ENCODE measurements around the gene CYB5B. TPM values are rescaled to one million over a fixed set of nuclear protein-coding genes. Genes with fewer than 3 reads are reported as not detected.
A peak's percentile ranks its signal among the peaks of the same experiment; 100 is the strongest.

CYB5B gene
- total RNA-seq, 5 donors from 2014 or later (not counting 1 experiment from before 2014, with no cell fraction given): 42.9 to 62.0 (median 54.4) TPM

- WGBS (ENCODE audit: insufficient coverage): 80% methylated on average over 1 of the region's 6 CpGs
- POLR2A ChIA-PET: no interaction called here
- Histone ChIP-seq H3K36me3 (ENCODE audit: control insufficient read depth in 2 of 2, extremely low read depth in 1 of 2, insufficient read depth in 1 of 2, low read length in 1 of 2) (peaks cover 0 to 15% of the 10 kb centered on the region in 2 donors), H3K4me1 (ENCODE audit: control insufficient read depth in 1 of 2, extremely low read depth in 1 of 2, insufficient read depth in 2 of 2, low read length in 2 of 2) (peaks cover 2 to 17% of the 10 kb centered on the region in 2 experiments), H3K27me3 (replicated peaks in 1 of 2; ENCODE audit: control insufficient read depth in 2 of 2, extremely low read depth in 1 of 2, insufficient read depth in 2 of 2, low read length in 1 of 2) (no peaks in the 10 kb centered on the region), H3K27ac (ENCODE audit: low read length) (no peak overlapping the region), H3K4me3 (ENCODE audit: control insufficient read depth in 1 of 2, extremely low read depth in 1 of 2, low read length in 1 of 2) (no peak overlapping the region), H3K9me3 (no peaks in the 10 kb centered on the region)
- Mint-ChIP-seq H3K4me1 (peaks cover 15 to 56% (median 47%) of the 10 kb centered on the region in 3 donors), H3K9me3 (no peaks in the 10 kb centered on the region), H3K36me3 (peaks cover 33% of the 10 kb centered on the region), H3K27ac (peak overlapping the region; percentile 90 to 93), H3K27me3 (no peaks in the 10 kb centered on the region), H3K4me3 (no peak overlapping the region)
- no peak for DNase-seq
- CTCF ChIA-PET: no interaction called here
- ATAC-seq (replicated peaks in 1 of 4): no peak
Observed at GRCh38 chr16:69465881-69466280, 41.5 kb downstream of the CYB5B start.

- Histone ChIP-seq H3K36me3 (ENCODE audit: control insufficient read depth in 2 of 2, extremely low read depth in 1 of 2, insufficient read depth in 1 of 2, low read length in 1 of 2) (peaks cover 0 to 15% of the 10 kb centered on the region in 2 donors), H3K9me3 (no peaks in the 10 kb centered on the region), H3K4me1 (ENCODE audit: control insufficient read depth in 1 of 2, extremely low read depth in 1 of 2, insufficient read depth in 2 of 2, low read length in 2 of 2) (peaks cover 2 to 17% of the 10 kb centered on the region in 2 experiments), H3K4me3 (ENCODE audit: control insufficient read depth in 1 of 2, extremely low read depth in 1 of 2, low read length in 1 of 2) (no peak overlapping the region), H3K27ac (ENCODE audit: low read length) (no peak overlapping the region), H3K27me3 (replicated peaks in 1 of 2; ENCODE audit: control insufficient read depth in 2 of 2, extremely low read depth in 1 of 2, insufficient read depth in 2 of 2, low read length in 1 of 2) (no peaks in the 10 kb centered on the region)
- H3K27ac Mint-ChIP-seq: peak overlapping the region; percentile 70 to 76
- no peaks in the 10 kb centered on the region for H3K27me3 Mint-ChIP-seq
- DNase-seq (no peak), ATAC-seq (replicated peaks in 1 of 4) (no peak)
- peaks cover 30% of the 10 kb centered on the region for H3K36me3 Mint-ChIP-seq
- H3K4me1 Mint-ChIP-seq: peaks cover 18 to 60% (median 51%) of the 10 kb centered on the region in 3 donors
- WGBS (ENCODE audit: insufficient coverage): no CpG with 5 or more reads among the region's 2 CpGs
- no peaks in the 10 kb centered on the region for H3K9me3 Mint-ChIP-seq
- no peak overlapping the region for H3K4me3 Mint-ChIP-seq
- ChIA-PET POLR2A (no interaction called here), CTCF (no interaction called here)
Observed at GRCh38 chr16:69466547-69466946, 42.1 kb downstream of the CYB5B start.

DNA sequence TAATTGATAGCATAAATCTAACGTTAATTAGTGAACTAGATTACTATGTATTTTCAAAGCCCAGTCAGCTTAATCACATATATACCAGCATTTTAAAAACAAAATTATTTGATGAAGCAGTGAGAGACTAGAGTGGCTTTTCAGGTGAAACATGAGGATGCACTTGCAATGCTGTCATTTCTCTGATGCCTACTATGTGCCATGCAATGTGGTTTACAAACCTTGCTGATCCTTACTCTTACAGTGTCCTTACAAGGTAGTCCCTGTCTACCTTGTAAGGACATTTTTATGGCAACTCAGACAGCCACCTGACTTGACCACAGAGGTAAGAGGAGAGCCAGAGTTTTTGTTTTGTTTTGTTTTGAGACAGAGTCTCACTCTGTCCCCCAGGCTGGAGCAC lies 42.7 kb downstream of the CYB5B start:
- H3K27ac ChIP-seq (ENCODE audit: low read length): no peak overlapping the region

GRCh38 chr16:69467531-69468204 lies 43.2 kb downstream of the CYB5B start:
- H3K9me3 ChIP-seq: no peaks in the 10 kb centered on the region
- CTCF ChIA-PET: interaction anchor here in 1 of 2 donors (0.7 kb wide), 1 partner anchor 1184 kb away, joined by 3 read pairs; no protein-coding TSS in a partner anchor
- H3K4me3 ChIP-seq (ENCODE audit: control insufficient read depth in 1 of 2, extremely low read depth in 1 of 2, low read length in 1 of 2): no peak overlapping the region
- Mint-ChIP-seq H3K27me3 (no peaks in the 10 kb centered on the region), H3K27ac (peak overlapping the region; percentile 31 to 39), H3K9me3 (no peaks in the 10 kb centered on the region), H3K36me3 (peaks cover 23% of the 10 kb centered on the region), H3K4me1 (peaks cover 18 to 60% (median 51%) of the 10 kb centered on the region in 3 donors), H3K4me3 (no peak overlapping the region)
- no peaks in the 10 kb centered on the region for H3K27me3 ChIP-seq (replicated peaks in 1 of 2; ENCODE audit: control insufficient read depth in 2 of 2, extremely low read depth in 1 of 2, insufficient read depth in 2 of 2, low read length in 1 of 2)
- POLR2A ChIA-PET: no interaction called here
- peaks cover 0 to 12% of the 10 kb centered on the region in 2 donors for H3K36me3 ChIP-seq (ENCODE audit: control insufficient read depth in 2 of 2, extremely low read depth in 1 of 2, insufficient read depth in 1 of 2, low read length in 1 of 2)
- no peak overlapping the region for H3K27ac ChIP-seq (ENCODE audit: low read length)
- peaks cover 2 to 17% of the 10 kb centered on the region in 2 experiments for H3K4me1 ChIP-seq (ENCODE audit: control insufficient read depth in 1 of 2, extremely low read depth in 1 of 2, insufficient read depth in 2 of 2, low read length in 2 of 2)
- ATAC-seq (replicated peaks in 1 of 4) (no peak), DNase-seq (no peak)
- 92% methylated on average over 7 of the region's 8 CpGs for WGBS (ENCODE audit: insufficient coverage)

More for the DNA sequence above, 42.7 kb downstream of the CYB5B start:
- Mint-ChIP-seq H3K27ac (peak overlapping the region; percentile 70 to 76), H3K4me3 (no peak overlapping the region), H3K27me3 (no peaks in the 10 kb centered on the region), H3K36me3 (peaks cover 29% of the 10 kb centered on the region), H3K4me1 (peaks cover 18 to 60% (median 51%) of the 10 kb centered on the region in 3 donors), H3K9me3 (no peaks in the 10 kb centered on the region)
- H3K4me1 ChIP-seq (ENCODE audit: control insufficient read depth in 1 of 2, extremely low read depth in 1 of 2, insufficient read depth in 2 of 2, low read length in 2 of 2): peaks cover 2 to 17% of the 10 kb centered on the region in 2 experiments
- no CpG with 5 or more reads among the region's 1 CpG for WGBS (ENCODE audit: insufficient coverage)
- H3K9me3 ChIP-seq: no peaks in the 10 kb centered on the region
- peaks cover 0 to 15% of the 10 kb centered on the region in 2 donors for H3K36me3 ChIP-seq (ENCODE audit: control insufficient read depth in 2 of 2, extremely low read depth in 1 of 2, insufficient read depth in 1 of 2, low read length in 1 of 2)
- no peak overlapping the region for H3K4me3 ChIP-seq (ENCODE audit: control insufficient read depth in 1 of 2, extremely low read depth in 1 of 2, low read length in 1 of 2)
- CTCF ChIA-PET: no interaction called here
- DNase-seq (no peak), ATAC-seq (replicated peaks in 1 of 4) (no peak)
- POLR2A ChIA-PET: no interaction called here
- H3K27me3 ChIP-seq (replicated peaks in 1 of 2; ENCODE audit: control insufficient read depth in 2 of 2, extremely low read depth in 1 of 2, insufficient read depth in 2 of 2, low read length in 1 of 2): no peaks in the 10 kb centered on the region

DNA sequence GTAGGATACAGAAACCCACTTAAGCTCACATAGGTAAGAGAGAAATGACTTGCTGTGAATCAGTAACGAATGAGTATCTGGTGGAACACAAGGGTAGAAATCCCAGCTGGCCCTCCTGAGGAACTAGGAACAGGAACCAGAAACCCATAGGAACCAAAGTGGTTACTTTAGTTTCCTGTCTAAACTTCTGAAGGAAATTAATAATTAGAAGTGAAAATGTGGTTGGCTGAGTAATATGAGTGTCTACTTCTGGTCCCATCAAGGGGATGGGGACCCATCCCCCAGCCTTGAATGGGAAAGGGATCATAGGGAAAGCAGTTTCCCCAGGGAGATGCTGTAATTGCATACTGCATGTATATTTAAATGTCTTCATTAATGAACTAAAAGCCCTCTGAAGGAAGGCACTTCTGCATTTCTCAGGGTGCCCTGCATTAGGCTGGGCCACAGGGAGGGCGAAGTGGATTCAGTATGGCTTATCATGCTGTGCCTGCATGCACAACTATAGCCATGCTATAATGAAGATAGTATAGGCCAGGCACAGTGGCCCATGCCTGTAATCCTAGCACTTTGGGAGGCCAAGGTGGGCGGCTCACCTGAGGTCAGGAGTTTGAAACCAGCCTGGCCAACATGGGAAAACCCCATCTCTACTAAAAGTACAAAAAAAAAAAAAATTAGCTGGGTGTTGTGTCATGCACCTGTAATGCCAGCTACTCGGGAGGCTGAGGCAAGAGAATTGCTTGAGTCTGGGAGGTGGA lies 45.6 kb downstream of the CYB5B start:
- Mint-ChIP-seq H3K36me3 (peaks cover 8% of the 10 kb centered on the region), H3K4me3 (no peak overlapping the region), H3K4me1 (peaks cover 8 to 43% (median 34%) of the 10 kb centered on the region in 3 donors), H3K9me3 (no peaks in the 10 kb centered on the region), H3K27ac (peak overlapping the region in 1 of 2 donors; percentile 39), H3K27me3 (no peaks in the 10 kb centered on the region)
- WGBS (ENCODE audit: insufficient coverage): 100% methylated on average over 1 of the region's 4 CpGs
- no peak overlapping the region for H3K4me3 ChIP-seq (ENCODE audit: control insufficient read depth in 1 of 2, extremely low read depth in 1 of 2, low read length in 1 of 2)
- no peaks in the 10 kb centered on the region for H3K27me3 ChIP-seq (replicated peaks in 1 of 2; ENCODE audit: control insufficient read depth in 2 of 2, extremely low read depth in 1 of 2, insufficient read depth in 2 of 2, low read length in 1 of 2)
- CTCF ChIA-PET: interaction anchor here in 1 of 2 donors (0.6 kb wide), 1 partner anchor 157 kb away, joined by 3 read pairs; no protein-coding TSS in a partner anchor
- no peaks in the 10 kb centered on the region for H3K36me3 ChIP-seq (ENCODE audit: control insufficient read depth in 2 of 2, extremely low read depth in 1 of 2, insufficient read depth in 1 of 2, low read length in 1 of 2)
- POLR2A ChIA-PET: interaction anchor here in 1 of 2 donors (0.6 kb wide), 1 partner anchor 665 kb away, joined by 18 read pairs; no protein-coding TSS in a partner anchor
- H3K4me1 ChIP-seq (ENCODE audit: control insufficient read depth in 1 of 2, extremely low read depth in 1 of 2, insufficient read depth in 2 of 2, low read length in 2 of 2): peaks cover 0 to 12% of the 10 kb centered on the region in 2 experiments
- ATAC-seq (replicated peaks in 1 of 4) (no peak), DNase-seq (no peak)
- H3K27ac ChIP-seq (ENCODE audit: low read length): no peak overlapping the region
- no peaks in the 10 kb centered on the region for H3K9me3 ChIP-seq

DNA sequence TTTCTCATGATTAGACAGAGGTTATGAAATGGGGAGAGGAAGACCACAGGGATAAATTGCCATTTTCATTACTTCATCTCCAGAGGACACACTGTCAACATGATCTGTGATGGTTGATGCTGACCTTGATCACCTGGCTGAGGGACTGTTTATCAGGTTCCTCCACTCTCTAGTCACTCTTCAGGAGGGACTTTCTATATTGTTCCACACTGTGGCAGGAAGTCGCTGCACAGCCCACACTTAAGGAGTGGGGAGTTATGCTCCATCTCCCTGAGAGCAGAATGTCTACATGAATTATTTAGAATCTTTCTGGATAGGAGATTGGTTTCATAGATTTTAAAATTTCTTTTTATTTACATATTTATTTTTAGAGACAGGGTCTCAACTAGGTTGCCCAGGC lies 46.7 kb downstream of the CYB5B start:
- no peaks in the 10 kb centered on the region for H3K9me3 ChIP-seq
- peaks cover 0 to 10% of the 10 kb centered on the region in 2 experiments for H3K4me1 ChIP-seq (ENCODE audit: control insufficient read depth in 1 of 2, extremely low read depth in 1 of 2, insufficient read depth in 2 of 2, low read length in 2 of 2)
- Mint-ChIP-seq H3K9me3 (no peaks in the 10 kb centered on the region), H3K4me3 (no peak overlapping the region), H3K36me3 (no peaks in the 10 kb centered on the region), H3K27me3 (no peaks in the 10 kb centered on the region), H3K4me1 (peaks cover 7 to 33% (median 24%) of the 10 kb centered on the region in 3 donors), H3K27ac (peak overlapping the region; percentile 49 to 70)
- ATAC-seq (replicated peaks in 1 of 4): peak in 2 of 4 experiments; percentile 44 to 62
- no peak overlapping the region for H3K4me3 ChIP-seq (ENCODE audit: control insufficient read depth in 1 of 2, extremely low read depth in 1 of 2, low read length in 1 of 2)
- no peak overlapping the region for H3K27ac ChIP-seq (ENCODE audit: low read length)
- ChIA-PET POLR2A (interaction anchor here in 1 of 2 donors (0.7 kb wide), 1 partner anchor 296 kb away, joined by 4 read pairs; no protein-coding TSS in a partner anchor), CTCF (no interaction called here)
- DNase-seq: no peak
- no CpG with 5 or more reads among the region's 1 CpG for WGBS (ENCODE audit: insufficient coverage)
- no peaks in the 10 kb centered on the region for H3K27me3 ChIP-seq (replicated peaks in 1 of 2; ENCODE audit: control insufficient read depth in 2 of 2, extremely low read depth in 1 of 2, insufficient read depth in 2 of 2, low read length in 1 of 2)
- no peaks in the 10 kb centered on the region for H3K36me3 ChIP-seq (ENCODE audit: control insufficient read depth in 2 of 2, extremely low read depth in 1 of 2, insufficient read depth in 1 of 2, low read length in 1 of 2)
